Bronchial epithelial cell (primary cell): Measurements from ENCODE around the gene NTM. TPM values are rescaled to one million over a fixed set of nuclear protein-coding genes. Genes with fewer than 3 reads are reported as not detected.
A peak's percentile ranks its signal among the peaks of the same experiment; 100 is the strongest.

Source experiments
- DNase-seq: peaks from one replicate; pipeline ENCODE4 v3.0.0-alpha.2; 2010; ENCODE audit warnings: low read depth
- FAIRE-seq: peaks from 2 replicates; lab custom pipeline; 2011; peaks lifted over from hg19 to GRCh38; lab: Jason Lieb, UNC
- H3K27me3 ChIP-seq: 2 replicates; pipeline ENCODE4 v1.5.1; 2011; ENCODE audit warnings: low read length; ENCODE audit not compliant: control insufficient read depth, insufficient read depth
- H3K36me3 ChIP-seq: 2 replicates; pipeline ENCODE4 v1.5.1; 2011; ENCODE audit warnings: low read length; ENCODE audit not compliant: control insufficient read depth, insufficient read depth
- H3K4me3 ChIP-seq: 2 replicates; pipeline ENCODE4 v1.5.1; 2011; ENCODE audit warnings: mild to moderate bottlenecking, low read depth, low read length, control low read depth
- CTCF ChIP-seq: IDR thresholded peaks from 2 replicates; pipeline ENCODE4 v1.5.1; 2011; ENCODE audit warnings: mild to moderate bottlenecking, moderate library complexity, low read length, control low read depth, inconsistent platforms; ENCODE audit not compliant: insufficient read depth, severe bottlenecking
- total RNA-seq: library from RNA; depleted of rRNA; stranded (reverse); fragments of >200 nt; gene quantifications from 2 replicates; pipeline ENCODE4 v1.2.1, GENCODE V29; 2014

NTM gene
- total RNA-seq, 1 donor from 2014 or later, result 4.2 TPM

- H3K27me3 ChIP-seq, result no peaks in the 10 kb centered on the region
- TF ChIP-seq CTCF, result no peak
- FAIRE-seq (no peak), DNase-seq (no peak)
- H3K36me3 ChIP-seq, result no peaks in the 10 kb centered on the region
- no peak overlapping the region for H3K4me3 ChIP-seq
Measured at GRCh38 chr11:132082566-132082965, 712.2 kb downstream of the NTM start.

- FAIRE-seq (no peak), DNase-seq (no peak)
- no peak for TF ChIP-seq CTCF
- Histone ChIP-seq H3K27me3 (no peaks in the 10 kb centered on the region), H3K4me3 (no peak overlapping the region), H3K36me3 (no peaks in the 10 kb centered on the region)
Measured at GRCh38 chr11:132084433-132084832, 714.0 kb downstream of the NTM start.

- DNase-seq (no peak), FAIRE-seq (no peak)
- Histone ChIP-seq H3K36me3 (no peaks in the 10 kb centered on the region), H3K27me3 (no peaks in the 10 kb centered on the region), H3K4me3 (no peak overlapping the region)
- no peak for TF ChIP-seq CTCF
Measured at GRCh38 chr11:132087148-132087547, 716.7 kb downstream of the NTM start.

- FAIRE-seq, result no peak
- TF ChIP-seq CTCF, result no peak
- Histone ChIP-seq H3K27me3 (no peaks in the 10 kb centered on the region), H3K4me3 (no peak overlapping the region), H3K36me3 (no peaks in the 10 kb centered on the region)
- DNase-seq, result peak; percentile 83
Measured at GRCh38 chr11:132088551-132088950, 718.1 kb downstream of the NTM start.

GRCh38 chr11:132093536-132094259 lies 723.3 kb downstream of the NTM start:
- Histone ChIP-seq H3K4me3 (no peak overlapping the region), H3K27me3 (no peaks in the 10 kb centered on the region), H3K36me3 (no peaks in the 10 kb centered on the region)
- FAIRE-seq (no peak), DNase-seq (no peak)
- TF ChIP-seq CTCF, result no peak

- TF ChIP-seq CTCF, result no peak
- H3K27me3 ChIP-seq, result no peaks in the 10 kb centered on the region
- no peaks in the 10 kb centered on the region for H3K36me3 ChIP-seq
- H3K4me3 ChIP-seq, result no peak overlapping the region
- DNase-seq, result no peak
- FAIRE-seq, result no peak
Measured at GRCh38 chr11:132094598-132094997, 724.2 kb downstream of the NTM start.
